Liver (tissue), 3 donors: ENCODE measurements around the gene ENAH.

Experiments used
- GABPA ChIP-seq, 2 donors: IDR thresholded peaks in 1 of 2; conservative IDR thresholded peaks in 1 of 2; 2 replicates each; pipeline ENCODE4 v1.6.1; 2016; ENCODE audit warnings: antibody characterized with exemption in 2 of 2, mild to moderate bottlenecking in 1 of 2, moderate library complexity in 1 of 2
- SP1 ChIP-seq: IDR thresholded peaks from 2 replicates; pipeline ENCODE4 v1.6.1; 2018; ENCODE audit warnings: antibody characterized with exemption, mild to moderate bottlenecking
- TF ChIP-seq, protein P1 (sequence below): fragments of 150-350 bp; IDR thresholded peaks from 2 replicates; pipeline ENCODE4 v1.5.1; 2017; ENCODE audit warnings: improper control_type of control experiment, low read depth, low read length; ENCODE audit not compliant: missing input control
- TF ChIP-seq, protein P2 (sequence below): IDR thresholded peaks from 2 replicates; pipeline ENCODE4 v1.6.1; 2016; ENCODE audit warnings: antibody characterized with exemption
- TF ChIP-seq, protein P3 (sequence below): IDR thresholded peaks from 2 replicates; pipeline ENCODE4 v1.6.1; 2016; ENCODE audit warnings: antibody characterized with exemption, mild to moderate bottlenecking
- donor health status: healthy.
- donor health status: healthy.

DNA sequence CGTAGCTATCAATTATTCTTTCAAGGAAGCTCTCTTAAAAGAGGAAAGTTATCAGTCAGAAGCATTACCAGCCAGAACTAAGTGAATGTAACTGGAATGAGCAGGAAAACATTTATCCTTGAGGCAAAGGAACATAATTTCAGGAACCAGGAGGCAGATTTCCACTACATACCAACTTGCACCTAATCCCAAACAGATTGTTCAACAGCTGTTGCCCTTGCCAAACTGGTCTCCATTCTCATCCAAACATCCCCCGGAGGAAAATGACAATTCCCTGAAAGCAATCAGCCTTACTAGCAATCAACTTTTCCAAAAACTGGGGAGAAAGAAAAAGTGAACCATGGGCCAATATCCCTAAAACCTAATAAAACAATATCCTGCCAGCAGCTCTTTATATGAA lies 35.0 kb downstream of the ENAH start:
- TF ChIP-seq, protein P1, sequence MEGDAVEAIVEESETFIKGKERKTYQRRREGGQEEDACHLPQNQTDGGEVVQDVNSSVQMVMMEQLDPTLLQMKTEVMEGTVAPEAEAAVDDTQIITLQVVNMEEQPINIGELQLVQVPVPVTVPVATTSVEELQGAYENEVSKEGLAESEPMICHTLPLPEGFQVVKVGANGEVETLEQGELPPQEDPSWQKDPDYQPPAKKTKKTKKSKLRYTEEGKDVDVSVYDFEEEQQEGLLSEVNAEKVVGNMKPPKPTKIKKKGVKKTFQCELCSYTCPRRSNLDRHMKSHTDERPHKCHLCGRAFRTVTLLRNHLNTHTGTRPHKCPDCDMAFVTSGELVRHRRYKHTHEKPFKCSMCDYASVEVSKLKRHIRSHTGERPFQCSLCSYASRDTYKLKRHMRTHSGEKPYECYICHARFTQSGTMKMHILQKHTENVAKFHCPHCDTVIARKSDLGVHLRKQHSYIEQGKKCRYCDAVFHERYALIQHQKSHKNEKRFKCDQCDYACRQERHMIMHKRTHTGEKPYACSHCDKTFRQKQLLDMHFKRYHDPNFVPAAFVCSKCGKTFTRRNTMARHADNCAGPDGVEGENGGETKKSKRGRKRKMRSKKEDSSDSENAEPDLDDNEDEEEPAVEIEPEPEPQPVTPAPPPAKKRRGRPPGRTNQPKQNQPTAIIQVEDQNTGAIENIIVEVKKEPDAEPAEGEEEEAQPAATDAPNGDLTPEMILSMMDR: no peak
- no peak for TF ChIP-seq SP1
- TF ChIP-seq, protein P2, sequence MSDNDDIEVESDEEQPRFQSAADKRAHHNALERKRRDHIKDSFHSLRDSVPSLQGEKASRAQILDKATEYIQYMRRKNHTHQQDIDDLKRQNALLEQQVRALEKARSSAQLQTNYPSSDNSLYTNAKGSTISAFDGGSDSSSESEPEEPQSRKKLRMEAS: no peak
- TF ChIP-seq, protein P3, sequence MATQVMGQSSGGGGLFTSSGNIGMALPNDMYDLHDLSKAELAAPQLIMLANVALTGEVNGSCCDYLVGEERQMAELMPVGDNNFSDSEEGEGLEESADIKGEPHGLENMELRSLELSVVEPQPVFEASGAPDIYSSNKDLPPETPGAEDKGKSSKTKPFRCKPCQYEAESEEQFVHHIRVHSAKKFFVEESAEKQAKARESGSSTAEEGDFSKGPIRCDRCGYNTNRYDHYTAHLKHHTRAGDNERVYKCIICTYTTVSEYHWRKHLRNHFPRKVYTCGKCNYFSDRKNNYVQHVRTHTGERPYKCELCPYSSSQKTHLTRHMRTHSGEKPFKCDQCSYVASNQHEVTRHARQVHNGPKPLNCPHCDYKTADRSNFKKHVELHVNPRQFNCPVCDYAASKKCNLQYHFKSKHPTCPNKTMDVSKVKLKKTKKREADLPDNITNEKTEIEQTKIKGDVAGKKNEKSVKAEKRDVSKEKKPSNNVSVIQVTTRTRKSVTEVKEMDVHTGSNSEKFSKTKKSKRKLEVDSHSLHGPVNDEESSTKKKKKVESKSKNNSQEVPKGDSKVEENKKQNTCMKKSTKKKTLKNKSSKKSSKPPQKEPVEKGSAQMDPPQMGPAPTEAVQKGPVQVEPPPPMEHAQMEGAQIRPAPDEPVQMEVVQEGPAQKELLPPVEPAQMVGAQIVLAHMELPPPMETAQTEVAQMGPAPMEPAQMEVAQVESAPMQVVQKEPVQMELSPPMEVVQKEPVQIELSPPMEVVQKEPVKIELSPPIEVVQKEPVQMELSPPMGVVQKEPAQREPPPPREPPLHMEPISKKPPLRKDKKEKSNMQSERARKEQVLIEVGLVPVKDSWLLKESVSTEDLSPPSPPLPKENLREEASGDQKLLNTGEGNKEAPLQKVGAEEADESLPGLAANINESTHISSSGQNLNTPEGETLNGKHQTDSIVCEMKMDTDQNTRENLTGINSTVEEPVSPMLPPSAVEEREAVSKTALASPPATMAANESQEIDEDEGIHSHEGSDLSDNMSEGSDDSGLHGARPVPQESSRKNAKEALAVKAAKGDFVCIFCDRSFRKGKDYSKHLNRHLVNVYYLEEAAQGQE: no peak
- no peak for TF ChIP-seq GABPA (IDR thresholded peaks at IDR 0.05 in 1 of 2, conservative IDR thresholded peaks at IDR 0.05 in 1 of 2)
